GM19351 (cell line): ENCODE data around the gene LRMDA.
"Not testable (repeated sequence)": the region's sequence is repeated elsewhere in the genome, so short reads cannot be mapped to it uniquely, and the experiment has no call there.

Source experiments
- ATAC-seq: cut with Tn5 transposase; IDR thresholded peaks from one replicate; pipeline ENCODE4 v1.9.1; 2021; ENCODE audit warnings: mild to moderate bottlenecking, moderate library complexity; ENCODE audit not compliant: unreplicated experiment

Gene LRMDA

DNA sequence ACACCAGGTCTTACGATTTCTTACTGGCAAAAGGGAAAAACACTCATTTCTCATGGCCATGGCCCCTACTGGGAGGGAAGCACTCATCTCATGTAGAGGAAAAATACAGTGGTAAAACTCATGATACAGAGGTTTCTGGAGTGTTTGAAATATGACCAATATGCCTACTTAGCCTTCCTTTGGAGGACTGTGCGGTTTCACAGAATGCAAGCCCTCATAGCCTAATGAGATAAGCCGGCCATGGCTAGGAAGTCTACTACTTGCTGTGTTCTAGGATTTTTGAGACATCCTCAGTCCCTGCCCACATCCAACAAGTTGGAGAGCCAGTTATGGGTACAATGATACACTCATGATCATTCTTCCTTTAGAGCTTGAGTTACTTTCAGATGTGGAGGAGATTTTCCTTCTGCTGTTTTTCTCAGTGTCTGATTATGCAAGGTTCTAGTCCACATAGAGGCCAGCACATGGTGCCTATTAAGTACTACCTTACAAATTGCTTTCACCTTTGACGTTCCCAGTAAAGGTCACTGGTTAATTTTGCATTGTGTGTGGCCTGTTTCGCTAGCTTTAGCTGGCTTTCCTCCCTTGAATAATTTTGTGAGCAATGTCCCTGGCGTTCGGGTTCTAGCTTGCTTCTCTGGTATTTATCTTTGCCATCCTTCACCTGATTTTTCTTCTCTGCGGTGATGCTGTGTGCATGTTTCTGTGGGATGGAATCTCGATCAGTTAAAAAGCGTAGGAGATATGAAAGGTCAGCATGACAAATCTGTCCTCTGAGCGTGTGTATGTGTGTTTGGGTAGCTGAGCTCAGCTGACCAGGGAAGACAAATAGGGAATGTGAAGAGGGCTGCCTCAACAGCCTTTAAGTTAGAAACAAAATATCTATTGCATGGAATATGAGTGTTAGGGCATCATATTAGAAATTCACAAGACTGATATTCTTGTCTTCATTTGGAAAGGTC is 295.4 kb downstream of the LRMDA start:
- ATAC-seq = no peak

DNA sequence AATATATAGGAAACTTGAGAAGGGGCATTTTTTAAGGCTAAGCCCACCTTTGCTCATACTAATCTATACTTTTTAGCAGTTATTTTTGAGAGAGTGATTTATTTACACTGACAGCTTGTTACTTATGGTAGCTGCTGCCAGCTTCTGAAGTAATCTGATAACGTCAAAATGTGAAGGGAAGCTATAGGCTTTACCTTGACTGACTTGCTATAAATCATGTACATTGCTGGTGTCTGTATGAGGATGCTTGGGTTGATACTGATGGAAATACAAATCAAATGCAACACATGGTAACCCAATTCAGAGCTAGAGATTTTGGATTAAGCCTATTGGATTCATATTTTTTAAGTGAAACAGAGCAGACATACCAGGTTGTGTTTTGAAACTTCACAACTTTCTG is 299.4 kb downstream of the LRMDA start:
- no peak for ATAC-seq

DNA sequence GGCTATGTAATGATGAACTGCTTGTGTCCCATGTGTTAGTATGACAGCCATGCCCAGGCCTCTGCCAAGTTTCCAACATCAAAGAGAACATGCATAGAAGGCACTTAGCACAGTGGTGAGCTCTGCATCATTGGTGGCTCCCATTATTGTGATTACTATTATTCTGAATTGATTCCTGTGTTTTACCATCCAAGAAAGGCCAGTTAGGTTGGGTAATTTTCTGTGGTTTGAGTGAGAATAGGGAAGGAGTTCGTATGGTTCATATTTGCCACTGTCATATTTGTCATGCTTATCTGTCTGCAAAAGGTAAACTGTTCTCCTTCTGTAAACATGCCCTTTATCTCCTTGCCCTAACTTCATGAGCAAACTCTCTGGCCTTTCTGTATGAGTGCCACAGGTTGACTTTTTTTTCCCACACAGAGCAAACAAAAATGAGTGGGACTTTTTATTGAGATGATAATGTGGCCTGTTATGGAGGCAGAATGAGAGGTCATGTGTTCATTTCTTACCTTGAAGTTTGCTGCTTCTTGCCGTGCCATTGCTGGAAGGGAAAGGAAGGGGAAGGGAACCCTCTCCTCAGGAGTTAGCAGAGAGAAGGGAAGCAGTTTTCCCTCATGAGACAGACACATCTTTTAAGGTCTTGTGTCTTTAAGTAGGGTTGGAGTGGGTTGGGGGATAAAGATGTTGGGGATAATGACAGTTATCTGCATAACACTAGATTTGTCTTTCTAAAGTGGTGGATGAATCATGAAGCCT is 301.9 kb downstream of the LRMDA start:
- no peak for ATAC-seq

DNA sequence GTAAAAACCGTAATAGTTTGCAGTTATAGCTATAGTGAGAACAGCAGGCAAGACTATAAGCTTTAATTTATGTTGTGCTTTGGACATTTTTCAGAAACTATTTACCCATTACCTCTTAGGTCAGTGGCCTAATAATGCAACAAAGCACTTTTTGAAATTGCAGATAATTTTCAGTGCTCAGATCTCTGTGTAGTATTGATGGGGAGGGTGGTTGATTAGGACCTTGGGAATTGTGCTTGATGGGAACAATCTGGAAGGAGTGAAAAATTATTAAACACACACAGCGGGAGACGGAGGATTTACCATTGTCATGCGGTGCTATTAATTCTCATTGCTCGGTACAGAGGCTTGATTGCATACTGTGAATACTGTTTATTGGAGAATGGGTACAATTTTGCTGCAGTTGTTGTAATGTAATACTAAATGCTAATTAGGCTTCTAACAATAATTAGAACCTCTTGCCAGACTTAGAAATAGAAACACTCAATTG is 304.8 kb downstream of the LRMDA start:
- no peak for ATAC-seq

DNA sequence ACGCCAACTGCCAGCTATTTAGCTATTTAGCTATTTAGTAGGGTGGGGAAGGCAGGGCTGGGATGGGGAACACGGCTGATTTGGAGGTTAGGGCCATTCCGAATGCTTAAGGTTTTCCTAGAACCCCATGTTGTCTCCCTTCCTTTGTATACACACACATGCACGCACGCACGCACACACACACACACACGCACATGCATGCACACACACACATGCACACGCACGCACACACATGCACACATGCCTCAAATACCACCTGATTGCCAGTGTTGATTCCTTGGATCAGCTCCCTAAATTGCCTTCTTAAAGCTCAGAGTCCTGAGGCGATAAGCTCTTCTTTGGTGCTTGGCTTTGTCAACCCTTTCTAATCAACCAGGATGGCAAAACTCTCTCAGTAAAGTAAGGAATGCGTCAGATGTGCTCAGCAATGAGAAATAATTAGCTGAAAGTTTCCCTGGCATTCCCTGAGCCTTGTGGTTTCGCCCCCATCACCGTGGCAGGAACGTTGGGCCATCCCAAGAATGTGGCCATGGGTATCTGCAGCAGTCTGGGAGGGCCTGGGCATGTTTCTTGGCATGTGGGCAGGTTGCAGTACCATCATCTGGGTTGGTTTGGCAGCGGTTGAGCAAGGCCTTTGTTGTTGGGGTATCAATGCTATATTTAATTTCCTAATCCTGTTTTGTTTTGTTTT is 305.6 kb downstream of the LRMDA start:
- no peak for ATAC-seq

DNA sequence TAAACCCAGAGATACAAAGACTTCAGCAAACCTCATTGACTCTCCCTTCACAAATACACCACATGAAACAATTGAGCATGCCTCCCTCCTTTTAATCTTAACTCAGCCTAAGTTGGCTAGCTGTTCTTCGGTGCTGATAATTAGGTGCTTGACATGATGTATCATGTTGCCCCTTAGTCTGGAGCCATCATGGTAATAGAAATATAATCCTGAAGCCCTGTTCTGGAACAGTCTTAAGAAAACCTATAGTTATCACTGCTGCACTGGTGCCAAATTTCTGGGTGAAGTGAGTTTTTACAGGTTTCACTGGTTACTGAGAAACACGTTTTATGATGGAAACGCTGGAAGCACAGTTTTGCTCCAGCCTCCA is 306.1 kb downstream of the LRMDA start:
- ATAC-seq = no peak

DNA sequence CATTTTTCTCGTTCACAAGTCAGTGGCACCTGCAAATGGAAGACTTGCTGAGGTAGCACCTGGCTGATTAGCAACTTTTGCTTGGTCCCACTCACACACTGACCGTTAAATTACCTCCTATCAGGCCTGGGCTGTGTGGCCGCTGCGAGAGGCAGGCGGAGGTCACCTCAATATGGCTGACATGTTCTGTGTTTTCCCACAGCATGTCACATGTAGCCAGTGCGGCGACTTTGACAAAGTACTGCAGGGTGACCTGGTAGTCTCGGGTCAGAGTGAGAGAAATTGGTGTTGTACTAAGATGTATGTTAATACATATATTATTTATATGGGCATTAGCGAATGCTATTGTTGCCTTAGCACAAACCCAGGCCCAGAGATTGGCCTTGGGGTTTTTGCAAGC is 307.5 kb downstream of the LRMDA start:
- ATAC-seq = no peak

DNA sequence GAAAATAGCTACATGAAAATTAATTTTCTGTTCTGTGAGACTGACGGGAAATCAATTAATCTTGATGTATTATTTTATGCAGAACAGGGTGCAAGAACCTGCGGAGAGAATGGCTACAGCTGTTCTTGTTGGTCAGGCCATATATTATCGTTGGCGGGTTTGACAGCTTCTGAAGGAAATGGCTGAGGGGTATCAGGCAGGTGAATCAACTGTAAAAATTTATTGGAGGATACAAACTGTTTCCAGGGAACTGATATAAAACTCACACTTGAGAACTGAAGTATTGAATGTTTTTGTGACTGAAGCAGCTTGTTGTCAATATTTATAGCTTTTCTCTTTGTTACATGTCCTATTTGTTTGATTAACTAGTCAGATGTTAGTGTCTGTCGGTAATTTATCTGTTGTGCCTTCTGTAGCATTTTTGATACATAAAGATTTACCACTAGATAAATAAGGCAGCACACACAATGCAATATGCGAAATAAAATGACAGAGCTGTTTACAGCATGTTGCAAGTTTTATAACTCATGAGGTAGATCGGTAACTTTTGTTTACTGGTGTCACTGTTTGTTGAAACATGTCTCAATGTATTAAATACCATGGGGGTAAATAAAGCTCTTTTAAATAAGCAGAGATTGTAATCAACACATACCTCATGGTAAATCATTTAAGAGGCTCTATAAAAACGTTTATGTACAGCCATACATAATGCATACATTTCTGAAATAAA is 308.2 kb downstream of the LRMDA start:
- no peak for ATAC-seq

DNA sequence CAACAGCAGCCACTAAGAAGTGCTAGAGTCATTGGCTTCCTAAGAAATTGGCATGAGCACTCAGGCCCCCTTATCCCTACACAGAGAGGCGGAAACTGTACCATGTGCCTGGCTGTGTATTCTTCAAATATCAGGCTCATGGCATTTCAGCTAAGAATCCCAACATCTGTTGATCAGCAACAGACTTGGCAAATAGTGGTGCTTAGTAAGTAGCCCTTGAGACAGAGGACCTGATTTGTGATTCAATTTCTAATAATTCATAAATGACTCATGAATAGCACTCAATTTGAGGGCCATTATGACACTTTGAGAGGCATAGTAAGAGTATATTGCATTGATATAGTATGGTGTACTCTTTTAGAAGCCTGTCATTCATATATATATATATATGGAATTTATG is 309.1 kb downstream of the LRMDA start:
- ATAC-seq = no peak

DNA sequence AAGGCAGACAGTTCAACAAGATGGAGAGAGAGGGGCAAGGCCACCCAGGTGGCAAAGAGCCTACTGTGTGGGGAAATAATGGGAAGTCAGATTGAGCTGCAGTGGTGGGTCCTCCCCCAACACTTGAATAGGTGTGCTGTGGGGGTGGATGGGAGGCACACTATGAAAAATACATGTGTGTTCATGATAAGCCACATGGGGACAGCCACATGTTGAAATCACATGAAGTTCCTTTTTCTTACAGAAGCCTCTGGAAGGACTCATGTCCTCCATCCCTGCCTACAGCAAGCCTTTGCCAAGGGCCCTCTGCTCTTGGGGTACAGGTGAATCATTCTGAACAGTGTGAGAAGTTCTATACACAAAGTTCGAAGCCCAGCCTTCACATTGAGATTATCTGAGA is 310.9 kb downstream of the LRMDA start:
- ATAC-seq = no peak

DNA sequence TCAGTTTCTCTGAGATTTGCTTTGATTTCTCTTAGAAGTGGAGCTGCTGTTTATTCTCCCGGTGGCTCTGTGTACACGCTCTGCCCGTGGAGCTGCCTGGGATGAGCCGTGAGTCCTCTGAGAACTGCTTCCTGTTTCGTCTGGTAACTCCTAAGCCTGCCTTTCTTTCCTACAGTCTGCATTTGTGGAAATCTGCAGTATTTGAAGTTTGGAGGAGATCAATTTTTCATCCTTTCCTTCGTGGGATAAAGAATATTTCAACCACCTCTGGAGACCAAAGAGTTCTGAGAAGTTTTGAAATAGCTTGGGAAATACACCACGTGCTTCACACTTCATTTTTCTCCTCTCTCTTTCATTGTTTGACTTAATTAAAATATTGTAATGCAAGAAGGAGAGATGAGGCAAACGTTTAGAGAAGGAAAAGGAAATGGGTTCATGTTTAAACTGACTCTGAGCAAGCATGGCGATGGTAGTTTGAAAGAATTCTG is 311.9 kb downstream of the LRMDA start:
- ATAC-seq = no peak

DNA sequence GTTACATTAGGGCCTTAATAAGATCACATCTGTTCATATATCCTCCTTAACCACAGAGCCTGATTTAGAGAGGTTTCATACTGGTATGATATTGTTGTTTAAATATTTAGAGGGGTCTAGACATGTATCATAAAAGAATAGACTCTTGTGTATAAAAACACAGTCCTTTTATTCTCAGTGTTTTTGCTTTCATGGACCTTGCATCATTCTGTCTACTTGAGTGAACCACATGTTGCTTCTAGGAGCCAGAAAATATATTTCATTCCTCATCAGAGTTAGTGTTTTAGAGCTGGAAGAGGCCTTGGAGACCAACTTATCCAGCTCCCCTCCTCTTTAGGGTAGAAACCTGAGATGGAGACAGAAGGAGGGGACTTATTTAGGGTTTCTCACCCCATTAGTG is 312.8 kb downstream of the LRMDA start:
- ATAC-seq = no peak

DNA sequence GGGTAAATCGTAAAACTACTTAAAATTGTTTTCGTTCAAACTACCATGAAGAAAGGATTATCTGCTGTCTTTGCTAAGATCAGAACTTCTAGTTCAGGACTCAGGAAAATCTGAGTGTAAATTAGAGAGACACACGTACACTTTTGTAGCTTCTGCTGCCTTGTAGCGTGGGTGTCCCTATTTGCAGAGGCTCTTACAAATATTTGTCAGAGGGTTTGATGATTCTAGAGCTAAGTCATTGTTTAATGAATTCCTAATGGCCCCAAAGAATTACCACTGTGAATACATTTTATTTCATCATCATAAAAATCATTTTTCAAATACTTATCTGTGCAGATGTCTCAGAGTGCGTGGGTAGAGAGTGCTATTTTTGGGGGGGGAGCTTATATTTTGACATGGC is 314.9 kb downstream of the LRMDA start:
- no peak for ATAC-seq

DNA sequence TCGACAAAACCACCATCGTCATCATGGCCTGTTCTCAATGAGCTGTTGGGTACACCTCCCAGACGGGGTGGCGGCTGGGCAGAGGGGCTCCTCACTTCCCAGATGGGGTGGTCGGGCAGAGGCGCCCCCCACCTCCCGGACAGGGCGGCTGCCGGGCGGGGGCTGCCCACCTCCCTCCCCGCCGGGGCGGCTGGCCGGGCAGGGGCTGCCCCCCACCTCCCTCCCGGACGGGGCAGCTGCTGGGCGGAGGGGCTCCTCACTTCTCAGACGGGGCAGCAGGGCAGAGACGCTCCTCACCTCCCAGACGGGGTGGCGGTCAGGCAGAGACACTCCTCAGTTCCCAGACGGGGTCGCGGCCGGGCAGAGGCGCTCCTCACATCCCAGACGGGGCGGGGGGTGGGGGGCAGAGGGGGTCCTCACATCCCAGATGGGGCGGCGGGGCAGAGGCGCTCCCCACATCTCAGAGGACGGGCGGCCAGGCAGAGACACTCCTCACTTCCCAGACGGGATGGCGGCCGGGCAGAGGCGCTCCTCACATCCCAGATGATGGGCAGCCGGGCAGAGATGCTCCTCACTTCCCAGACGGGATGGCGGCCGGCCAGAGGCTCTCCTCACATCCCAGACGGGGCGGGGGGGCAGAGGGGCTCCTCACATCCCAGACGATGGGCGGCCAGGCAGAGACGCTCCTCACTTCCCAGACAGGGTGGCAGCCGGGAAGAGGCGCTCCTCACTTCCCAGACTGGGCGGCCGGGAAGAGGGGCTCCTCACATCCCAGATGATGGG is 318.9 kb downstream of the LRMDA start:
- not testable (repeated sequence) for ATAC-seq

DNA sequence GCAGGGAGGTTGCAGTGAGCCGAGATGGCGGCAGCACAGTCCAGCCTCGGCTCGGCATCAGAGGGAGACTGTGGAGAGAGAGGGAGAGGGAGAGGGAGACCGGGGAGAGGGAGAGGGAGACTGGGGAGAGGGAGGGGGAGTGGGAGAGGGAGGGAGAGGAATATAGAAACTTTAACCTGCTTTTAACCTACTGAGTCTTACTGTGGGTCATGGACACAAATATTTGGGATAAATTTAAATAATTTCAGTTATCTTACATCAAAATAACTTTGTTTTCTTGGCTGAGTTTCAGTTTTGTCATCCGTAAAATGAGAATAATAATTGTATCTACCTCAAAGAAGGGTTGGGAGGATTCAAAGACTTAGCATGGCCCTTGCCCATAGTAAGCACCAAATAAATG is 319.8 kb downstream of the LRMDA start:
- ATAC-seq = no peak

DNA sequence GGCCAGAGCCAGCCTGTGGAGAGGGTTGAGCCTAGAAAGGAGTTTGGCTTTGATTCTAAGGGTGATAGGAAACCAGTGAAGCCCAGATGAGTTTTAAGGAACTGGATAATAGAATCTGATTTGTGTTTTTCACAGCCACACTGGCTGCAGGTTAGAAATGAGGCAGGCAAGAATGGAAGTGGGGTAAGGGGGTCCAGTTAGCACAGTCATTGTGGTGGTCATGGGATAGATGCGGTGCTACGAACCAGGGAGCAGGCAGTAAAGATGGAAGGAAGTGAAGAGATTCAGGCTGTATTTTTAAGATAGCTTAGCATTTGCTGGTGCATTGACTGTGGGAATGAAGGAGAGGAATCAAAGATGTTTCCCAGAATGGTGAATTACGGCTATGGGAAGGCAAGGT is 322.2 kb downstream of the LRMDA start:
- no peak for ATAC-seq

DNA sequence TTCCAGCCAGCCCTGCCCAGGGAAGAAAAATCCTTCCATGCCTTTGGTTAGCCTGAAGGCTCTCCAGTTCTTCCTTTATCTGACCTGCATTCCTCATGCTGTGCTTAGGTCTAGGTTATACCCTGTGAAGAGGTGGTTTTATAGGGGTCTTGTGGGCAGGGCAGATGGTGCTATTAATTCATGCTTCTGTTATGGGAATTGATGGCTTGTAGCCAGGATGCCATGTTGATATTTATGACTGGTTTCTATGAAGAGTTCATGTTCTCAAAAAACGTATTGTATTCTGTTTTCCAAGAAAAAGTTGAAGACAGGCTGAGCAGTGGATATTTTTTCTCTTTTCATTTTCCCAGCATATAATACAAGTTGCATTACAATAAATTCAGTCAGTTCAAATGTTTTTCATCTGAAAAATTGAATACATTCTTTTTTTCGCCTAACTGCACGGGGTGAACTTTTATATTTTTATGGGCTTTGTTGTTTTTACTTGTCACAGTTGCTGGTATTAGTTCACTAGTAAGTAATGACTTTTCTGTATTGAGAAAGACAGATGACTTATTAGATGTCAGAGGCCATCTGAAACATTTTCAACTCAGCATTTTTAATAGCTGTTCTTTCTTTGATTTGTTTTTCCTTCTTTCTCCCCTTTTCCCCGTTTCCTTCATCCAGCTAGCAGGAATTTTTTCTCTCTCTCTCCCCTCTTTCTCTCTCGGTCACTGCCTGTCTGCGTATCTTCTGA is 322.8 kb downstream of the LRMDA start:
- no peak for ATAC-seq

DNA sequence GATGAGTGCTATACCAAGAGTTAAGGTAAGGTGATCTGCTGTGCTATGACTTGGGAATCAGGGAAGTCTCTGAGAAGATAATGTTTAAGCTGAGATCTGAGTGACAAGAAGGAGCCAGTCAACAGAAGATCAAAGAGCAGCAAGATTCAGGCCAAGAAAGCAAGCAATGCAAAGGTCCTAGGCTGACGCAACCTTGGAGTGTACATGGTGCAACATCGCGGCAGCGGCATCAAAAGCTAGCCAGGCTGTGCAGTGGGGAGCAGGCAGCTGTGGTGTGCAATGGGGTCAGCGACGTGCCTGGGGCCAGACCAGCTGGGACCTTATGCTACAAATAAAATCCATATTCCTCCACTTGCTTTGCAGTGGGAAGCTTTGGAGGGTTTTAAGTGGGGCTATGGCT is 324.1 kb downstream of the LRMDA start:
- no peak for ATAC-seq

DNA sequence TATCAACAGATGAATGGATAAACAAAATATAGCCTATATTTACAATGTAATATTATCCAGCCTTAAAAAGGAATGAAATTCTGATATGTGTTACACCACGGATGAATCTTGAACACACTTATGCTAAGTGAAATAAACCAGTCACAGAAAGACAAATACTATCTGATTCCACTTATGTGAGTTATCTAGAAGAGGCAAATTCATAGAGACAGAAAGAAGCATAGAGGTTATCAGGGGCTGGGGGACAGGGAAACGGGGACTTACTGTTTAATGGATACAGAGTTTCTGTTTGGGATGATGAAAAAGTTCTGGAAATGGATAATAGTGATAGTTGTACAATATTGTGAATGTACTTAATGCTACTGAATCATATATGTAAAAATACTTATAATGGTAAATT is 329.9 kb downstream of the LRMDA start:
- ATAC-seq = no peak
